Hematopoietic multipotent progenitor cell (in vitro differentiated cells): ENCODE measurements around the gene PEPD. TPM values are rescaled to one million over a fixed set of nuclear protein-coding genes. Genes with fewer than 3 reads are reported as not detected.
"Not testable (repeated sequence)": the region's sequence is repeated elsewhere in the genome, so short reads cannot be mapped to it uniquely, and the experiment has no call there.

ENCODE experiments used
- DNase-seq, 3 donors: peaks; one replicate each; pipeline ENCODE4 v3.0.0-alpha.2; 2011 to 2015; ENCODE audit warnings: low read depth in 2 of 3, low spot score in 2 of 3
- total RNA-seq: library from RNA; depleted of rRNA; stranded (reverse); fragments of >200 nt; gene quantifications from one replicate; pipeline ENCODE4 v1.2.3, GENCODE V29; 2012

The PEPD gene
- total RNA-seq, 1 donor = 41.7 TPM

- DNase-seq = no peak
These were observed 21.7 kb downstream of the PEPD start for GRCh38 chr19:33499671-33500506.

- DNase-seq = no peak
These were observed 22.3 kb downstream of the PEPD start for GRCh38 chr19:33499248-33499647.

- DNase-seq = no peak
These were observed 23.1 kb downstream of the PEPD start for GRCh38 chr19:33498391-33499000.

- DNase-seq = no peak
These were observed 23.8 kb downstream of the PEPD start for GRCh38 chr19:33497778-33498175.

- DNase-seq = no peak
These were observed 24.3 kb downstream of the PEPD start for GRCh38 chr19:33497131-33497777.

GRCh38 chr19:33496038-33496895 is 25.3 kb downstream of the PEPD start:
- no peak for DNase-seq

- DNase-seq = no peak
These were observed 28.0 kb downstream of the PEPD start for GRCh38 chr19:33493401-33494275.

GRCh38 chr19:33492951-33493350 is 28.6 kb downstream of the PEPD start:
- DNase-seq = no peak

GRCh38 chr19:33492090-33492489 is 29.5 kb downstream of the PEPD start:
- DNase-seq = no peak

GRCh38 chr19:33490596-33490995 is 31.0 kb downstream of the PEPD start:
- not testable (repeated sequence) for DNase-seq

GRCh38 chr19:33490041-33490451 is 31.5 kb downstream of the PEPD start:
- no peak for DNase-seq

- no peak for DNase-seq
These were observed 32.8 kb downstream of the PEPD start for GRCh38 chr19:33488826-33489225.

- no peak for DNase-seq
These were observed 33.4 kb downstream of the PEPD start for GRCh38 chr19:33487901-33488800.

GRCh38 chr19:33486936-33487811 is 34.4 kb downstream of the PEPD start:
- no peak for DNase-seq

GRCh38 chr19:33486407-33486806 is 35.2 kb downstream of the PEPD start:
- no peak for DNase-seq

- DNase-seq = no peak
These were observed 37.3 kb downstream of the PEPD start for GRCh38 chr19:33484226-33484774.

GRCh38 chr19:33482476-33482875 is 39.1 kb downstream of the PEPD start:
- DNase-seq = no peak

- no peak for DNase-seq
These were observed 39.7 kb downstream of the PEPD start for GRCh38 chr19:33481863-33482262.
